Loucy (cell line): Measurements from ENCODE around the gene LYPLA2.

Source experiments
- H2AFZ ChIP-seq: fragments of 200-600 bp; sonication (generic); 2 replicates; pipeline ENCODE4 v1.6.0; 2016; ENCODE audit warnings: antibody characterized with exemption, mild to moderate bottlenecking, low read length, moderate library complexity
- H3F3A ChIP-seq: fragments of 200-600 bp; 2 replicates; pipeline ENCODE4 v1.6.0; 2016; ENCODE audit warnings: antibody characterized with exemption, low read depth, mild to moderate bottlenecking
- H3K27me3 ChIP-seq: fragments of 200-600 bp; sonication (generic); 2 replicates; pipeline ENCODE4 v1.6.1; 2014; ENCODE audit warnings: low read length, mild to moderate bottlenecking; ENCODE audit not compliant: insufficient read depth, poor library complexity, severe bottlenecking
- H3K36me3 ChIP-seq: fragments of 200-600 bp; sonication (generic); 2 replicates; pipeline ENCODE4 v1.6.1; 2016; ENCODE audit warnings: low read length; ENCODE audit not compliant: insufficient read depth
- H3K4me1 ChIP-seq: fragments of 200-600 bp; sonication (generic); 2 replicates; pipeline ENCODE4 v1.5.1; 2014; ENCODE audit warnings: low read length, mild to moderate bottlenecking; ENCODE audit not compliant: insufficient read depth, poor library complexity, severe bottlenecking
- H3K4me2 ChIP-seq: fragments of 200-600 bp; sonication (generic); 2 replicates; pipeline ENCODE4 v1.6.0; 2014; ENCODE audit warnings: antibody characterized with exemption, low read length, low read depth, mild to moderate bottlenecking; ENCODE audit not compliant: poor library complexity, severe bottlenecking
- H3K4me3 ChIP-seq: fragments of 200-600 bp; sonication (generic); 2 replicates; pipeline ENCODE4 v1.5.1; 2014; ENCODE audit warnings: low read length, mild to moderate bottlenecking, mixed read lengths; ENCODE audit not compliant: poor library complexity, severe bottlenecking
- H3K79me2 ChIP-seq: fragments of 200-600 bp; sonication (generic); 2 replicates; pipeline ENCODE4 v1.6.1; 2014; ENCODE audit warnings: low read length; ENCODE audit not compliant: insufficient read depth
- H3K9ac ChIP-seq: fragments of 200-600 bp; sonication (generic); 2 replicates; pipeline ENCODE4 v1.6.0; 2014; ENCODE audit warnings: mild to moderate bottlenecking, low read depth, low read length, moderate library complexity; ENCODE audit not compliant: poor library complexity, severe bottlenecking
- H3K9me2 ChIP-seq: fragments of 200-600 bp; sonication (generic); replicated peaks from 2 replicates; pipeline ENCODE4 v1.6.1; 2016; ENCODE audit warnings: low read depth, low read length, mixed read lengths
- H3K9me3 ChIP-seq: fragments of 200-600 bp; sonication (generic); 2 replicates; pipeline ENCODE4 v1.6.1; 2014; ENCODE audit warnings: mild to moderate bottlenecking, antibody characterized with exemption, low read length, low read depth; ENCODE audit not compliant: insufficient read depth
- H4K20me1 ChIP-seq: fragments of 200-600 bp; sonication (generic); 2 replicates; pipeline ENCODE4 v1.6.0; 2014; ENCODE audit warnings: antibody characterized with exemption, low read length, mild to moderate bottlenecking; ENCODE audit not compliant: insufficient read depth, poor library complexity, severe bottlenecking
- CTCF ChIP-seq: fragments of 200-600 bp; sonication (generic); conservative IDR thresholded peaks from 2 replicates; pipeline ENCODE4 v1.5.1; 2014; ENCODE audit warnings: mild to moderate bottlenecking, antibody characterized with exemption, low read length
- EZH2phosphoT487 ChIP-seq: fragments of 200-600 bp; IDR thresholded peaks from 2 replicates; pipeline ENCODE4 v1.6.1; 2018; ENCODE audit warnings: antibody characterized with exemption, mild to moderate bottlenecking, moderate library complexity, borderline replicate concordance

The LYPLA2 gene

GRCh38 chr1:23809751-23810171 is 18.8 kb downstream of the LYPLA2 start:
- Histone ChIP-seq H3K27me3 (no peaks in the 10 kb centered on the region), H3K9ac (no peak overlapping the region), H3K4me2 (no peak overlapping the region), H3K79me2 (no peaks in the 10 kb centered on the region), H4K20me1 (no peaks in the 10 kb centered on the region), H3K36me3 (no peaks in the 10 kb centered on the region), H3K9me2 (no peaks in the 10 kb centered on the region), H3K4me3 (no peak overlapping the region), H3K4me1 (peaks cover 6% of the 10 kb centered on the region), H3K9me3 (no peaks in the 10 kb centered on the region), H2AFZ (no peak overlapping the region), H3F3A (no peaks in the 10 kb centered on the region)
- no peak for TF ChIP-seq EZH2phosphoT487
- TF ChIP-seq CTCF = peak; percentile 90

- Histone ChIP-seq H3F3A (no peaks in the 10 kb centered on the region), H3K4me1 (peaks cover 6% of the 10 kb centered on the region), H3K4me3 (no peak overlapping the region), H3K27me3 (no peaks in the 10 kb centered on the region), H3K9ac (no peak overlapping the region), H2AFZ (no peak overlapping the region), H3K4me2 (no peak overlapping the region), H3K9me2 (no peaks in the 10 kb centered on the region), H3K36me3 (no peaks in the 10 kb centered on the region), H3K79me2 (no peaks in the 10 kb centered on the region), H4K20me1 (no peaks in the 10 kb centered on the region), H3K9me3 (no peaks in the 10 kb centered on the region)
- TF ChIP-seq CTCF (peak; percentile 93), EZH2phosphoT487 (no peak)
These were observed 20.0 kb downstream of the LYPLA2 start for GRCh38 chr1:23810818-23811540.

- no peaks in the 10 kb centered on the region for H3F3A ChIP-seq
- TF ChIP-seq EZH2phosphoT487 (no peak), CTCF (no peak)
- no peaks in the 10 kb centered on the region for H3K79me2 ChIP-seq
- no peaks in the 10 kb centered on the region for H3K36me3 ChIP-seq
- H3K4me3 ChIP-seq = no peak overlapping the region
- no peaks in the 10 kb centered on the region for H3K9me3 ChIP-seq
- no peak overlapping the region for H3K9ac ChIP-seq
- H3K27me3 ChIP-seq = no peaks in the 10 kb centered on the region
- peaks cover 13% of the 10 kb centered on the region for H3K4me1 ChIP-seq
- no peaks in the 10 kb centered on the region for H4K20me1 ChIP-seq
- H3K4me2 ChIP-seq = no peak overlapping the region
- no peak overlapping the region for H2AFZ ChIP-seq
- no peaks in the 10 kb centered on the region for H3K9me2 ChIP-seq
These were observed 23.1 kb downstream of the LYPLA2 start for GRCh38 chr1:23814016-23814415.
